IMR-90 (cell line): ENCODE results near the gene RALGAPA2.

Experiments
- BHLHE40 ChIP-seq: fragments of 150-350 bp; IDR thresholded peaks from 2 replicates; pipeline ENCODE4 v1.6.1; 2016; ENCODE audit warnings: mild to moderate bottlenecking, low read depth, low read length
- CEBPB ChIP-seq: IDR thresholded peaks from 2 replicates; pipeline ENCODE4 v1.6.1; 2012; ENCODE audit warnings: low read depth, low read length, improper control_type of control experiment
- CHD1 ChIP-seq: IDR thresholded peaks from 2 replicates; pipeline ENCODE4 v1.6.1; 2012; ENCODE audit warnings: low read depth, low read length, improper control_type of control experiment
- CTCF ChIP-seq: conservative IDR thresholded peaks from 2 replicates; pipeline ENCODE4 v1.5.1; 2012; ENCODE audit warnings: mild to moderate bottlenecking, low read depth, low read length, improper control_type of control experiment
- ELK1 ChIP-seq: fragments of 150-350 bp; IDR thresholded peaks from 2 replicates; pipeline ENCODE4 v1.6.1; 2016; ENCODE audit warnings: low read depth, mild to moderate bottlenecking, low read length, moderate library complexity, borderline replicate concordance
- MAFK ChIP-seq: IDR thresholded peaks from 2 replicates; pipeline ENCODE4 v1.6.1; 2012; ENCODE audit warnings: low read depth, low read length, improper control_type of control experiment
- MXI1 ChIP-seq: IDR thresholded peaks from 2 replicates; pipeline ENCODE4 v1.6.1; 2012; ENCODE audit warnings: low read depth, mild to moderate bottlenecking, low read length, moderate library complexity, borderline replicate concordance
- NFE2L2 ChIP-seq: fragments of 150-350 bp; IDR thresholded peaks from 2 replicates; pipeline ENCODE4 v1.6.1; 2016; ENCODE audit warnings: low read depth, mild to moderate bottlenecking, low read length
- POLR2A ChIP-seq: IDR thresholded peaks from 2 replicates; pipeline ENCODE4 v1.6.1; 2012; ENCODE audit warnings: mild to moderate bottlenecking, low read depth, low read length
- RAD21 ChIP-seq: IDR thresholded peaks from 2 replicates; pipeline ENCODE4 v1.6.1; 2012; ENCODE audit warnings: low read length, improper control_type of control experiment
- RCOR1 ChIP-seq: IDR thresholded peaks from 2 replicates; pipeline ENCODE4 v1.6.1; 2012; ENCODE audit warnings: mild to moderate bottlenecking, low read length, improper control_type of control experiment; ENCODE audit not compliant: insufficient replicate concordance
- RFX5 ChIP-seq: IDR thresholded peaks from 2 replicates; pipeline ENCODE4 v1.8.0; 2012; ENCODE audit warnings: low read depth, mild to moderate bottlenecking, low read length, moderate library complexity
- SMC3 ChIP-seq: fragments of 150-350 bp; IDR thresholded peaks from 2 replicates; pipeline ENCODE4 v1.6.1; 2016; ENCODE audit warnings: low read depth, mild to moderate bottlenecking, antibody characterized with exemption, low read length, moderate library complexity
- USF2 ChIP-seq: fragments of 150-350 bp; IDR thresholded peaks from 2 replicates; pipeline ENCODE4 v1.6.1; 2017; ENCODE audit warnings: mild to moderate bottlenecking, antibody characterized with exemption, low read length, low read depth

- TF ChIP-seq CTCF (no peak), USF2 (no peak), RAD21 (no peak), BHLHE40 (no peak), ELK1 (no peak), SMC3 (no peak), POLR2A (no peak), NFE2L2 (no peak), RFX5 (no peak), CHD1 (no peak), MAFK (no peak), MXI1 (no peak), CEBPB (no peak), RCOR1 (no peak)
Measured at GRCh38 chr20:20518263-20518662, 194.2 kb downstream of the RALGAPA2 start.
